GM18498 (cell line): ENCODE data around the gene EPHA10.

Source experiments
- ATAC-seq: cut with Tn5 transposase; IDR thresholded peaks from one replicate; pipeline ENCODE4 v1.9.1; 2021; ENCODE audit warnings: mild to moderate bottlenecking, moderate library complexity; ENCODE audit not compliant: unreplicated experiment

The EPHA10 gene

DNA sequence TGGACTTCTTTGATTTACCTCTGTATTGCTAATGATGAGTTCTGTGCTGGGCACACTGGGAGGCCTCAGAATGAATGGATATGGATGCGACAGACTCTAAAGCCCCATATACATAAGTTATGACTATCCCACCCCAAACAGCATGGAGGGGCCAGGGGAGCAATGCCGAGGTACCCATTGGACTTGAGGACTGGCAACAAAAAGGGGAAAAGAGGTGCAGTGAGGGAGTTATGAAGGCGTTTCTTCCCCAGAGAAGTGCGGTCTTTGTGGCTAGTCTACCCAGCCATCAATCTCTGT lies 87.8 kb downstream of the EPHA10 start:
- ATAC-seq, result no peak

DNA sequence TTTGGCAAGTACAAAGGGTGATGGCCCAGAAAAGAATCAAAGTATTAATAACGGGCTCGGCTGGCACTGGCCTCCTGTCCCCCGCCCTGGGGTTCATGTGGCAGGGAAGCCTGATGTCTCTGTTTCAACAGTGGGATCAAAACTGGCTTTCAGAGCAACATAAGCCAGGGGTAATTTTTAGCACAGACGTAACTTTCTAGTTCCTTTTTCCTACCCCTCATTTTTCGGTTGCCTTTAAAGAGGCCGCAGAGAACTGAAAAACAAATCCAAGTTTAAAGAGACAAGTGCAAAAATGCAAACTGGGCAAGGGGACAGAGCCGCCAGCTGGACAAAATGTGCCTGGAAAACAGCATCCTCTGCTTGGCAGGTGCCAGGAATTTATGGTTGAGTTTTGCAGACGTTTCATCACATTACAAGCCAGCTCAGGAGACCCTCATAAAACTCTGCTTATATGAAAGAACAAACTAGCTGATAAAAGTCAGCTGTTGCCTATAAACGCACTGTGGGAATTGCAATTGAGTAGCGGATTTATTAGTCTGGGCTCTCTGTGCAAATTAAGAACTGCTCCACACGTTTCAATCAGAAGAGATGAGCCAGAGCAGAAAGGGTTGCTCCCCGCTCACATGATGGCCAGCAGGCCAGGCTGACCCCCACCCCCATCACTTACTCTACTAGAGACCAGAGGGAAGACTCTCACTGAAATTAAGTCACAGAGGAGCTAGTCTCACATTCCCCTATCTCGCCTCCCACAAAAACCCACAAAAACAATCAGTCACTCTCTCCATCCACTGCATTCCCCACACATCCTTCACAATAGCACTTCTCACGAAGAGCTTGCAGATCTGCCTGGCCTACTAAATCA lies 88.4 kb downstream of the EPHA10 start:
- ATAC-seq, result peak; percentile 66

DNA sequence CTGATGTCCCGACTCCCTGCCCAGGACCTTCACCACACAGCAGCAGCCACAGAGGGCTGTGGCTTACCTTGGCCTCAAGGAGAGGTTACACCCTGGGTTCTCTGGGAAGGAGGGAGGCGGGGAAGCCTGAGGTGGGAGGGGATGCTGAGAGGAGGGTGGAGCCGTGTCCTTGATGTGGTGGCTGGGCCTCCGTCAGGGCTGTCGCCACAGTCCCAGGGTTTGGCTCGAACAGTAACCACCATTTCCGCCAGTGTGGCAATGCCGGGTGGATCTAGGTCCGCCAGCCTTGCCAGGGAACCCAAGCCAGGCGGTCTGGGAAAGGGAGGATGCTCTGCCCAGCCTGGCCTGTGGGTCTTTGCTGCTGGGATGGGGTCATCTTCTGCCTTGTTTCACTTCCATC lies 91.0 kb downstream of the EPHA10 start:
- ATAC-seq, result no peak

DNA sequence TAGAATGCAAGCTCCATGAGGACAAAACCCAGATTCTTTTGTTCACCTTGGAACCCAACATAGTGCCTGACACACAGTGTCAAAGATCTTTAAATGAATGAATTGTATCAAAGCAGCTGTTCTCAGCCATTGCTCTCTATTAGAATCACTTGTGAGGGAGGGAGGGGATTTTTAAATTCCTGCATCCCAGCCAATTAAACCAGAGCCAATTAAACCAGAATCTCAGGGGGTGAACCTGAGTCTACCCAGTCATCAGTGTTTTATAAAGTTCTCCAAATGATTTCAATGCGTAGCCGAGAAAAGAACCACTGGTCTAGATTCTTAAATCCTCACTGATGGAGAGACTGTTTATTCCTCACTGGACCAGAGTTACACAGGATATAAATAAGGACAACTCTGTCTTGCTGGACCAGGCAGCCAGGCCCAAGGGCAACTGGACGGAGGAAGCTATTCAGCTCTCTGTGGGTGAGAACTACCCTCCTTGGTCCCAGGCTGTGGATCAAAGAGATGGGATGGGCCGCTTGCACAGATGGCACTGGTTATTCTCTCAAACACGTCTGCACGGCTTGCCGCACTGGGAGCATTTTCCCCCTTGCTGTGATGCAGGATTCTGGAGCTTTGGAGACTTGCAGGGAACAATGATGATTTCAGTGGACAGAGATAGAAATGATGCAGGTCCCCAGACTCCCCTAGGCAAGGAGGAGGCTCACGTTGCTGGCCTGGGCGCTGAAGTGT lies 92.6 kb downstream of the EPHA10 start:
- no peak for ATAC-seq

DNA sequence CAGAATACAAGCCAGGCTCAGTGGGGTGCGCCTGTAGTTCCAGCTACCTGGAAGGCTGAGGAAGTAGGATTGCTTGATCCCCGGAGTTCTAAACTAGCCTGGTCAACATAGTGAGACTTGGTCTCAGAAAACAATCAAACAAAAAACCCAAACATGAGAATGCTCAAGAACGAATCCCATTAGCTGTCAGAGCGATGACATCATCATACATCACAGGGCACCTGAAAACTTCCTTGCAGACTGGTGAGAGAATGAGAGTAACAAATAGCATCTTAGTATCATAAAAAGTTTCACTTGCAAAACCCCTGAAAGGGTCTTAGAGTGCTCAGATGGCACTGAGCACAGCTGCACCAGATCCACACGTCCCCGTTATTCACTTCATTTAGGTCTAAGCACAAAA lies 93.7 kb downstream of the EPHA10 start:
- ATAC-seq, result no peak

DNA sequence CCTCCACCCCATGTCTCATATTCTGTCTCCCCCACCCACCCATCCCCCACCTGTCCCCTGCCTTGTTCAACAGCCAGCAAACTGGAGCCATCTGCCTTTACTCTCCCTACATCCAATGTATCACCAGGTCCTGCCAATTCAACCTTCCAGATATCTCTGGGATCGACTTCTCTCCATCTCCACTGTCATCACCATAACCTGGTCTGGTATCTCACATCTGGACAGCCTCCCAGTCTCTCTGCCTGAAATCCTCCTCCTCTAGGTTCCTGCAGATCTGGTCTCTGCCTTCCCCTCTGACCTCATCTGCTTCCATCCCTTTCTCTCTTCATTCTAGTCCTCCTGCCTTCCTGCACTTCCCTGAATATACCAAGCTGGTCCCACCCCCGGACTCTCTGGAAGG lies 94.8 kb downstream of the EPHA10 start:
- ATAC-seq, result no peak

DNA sequence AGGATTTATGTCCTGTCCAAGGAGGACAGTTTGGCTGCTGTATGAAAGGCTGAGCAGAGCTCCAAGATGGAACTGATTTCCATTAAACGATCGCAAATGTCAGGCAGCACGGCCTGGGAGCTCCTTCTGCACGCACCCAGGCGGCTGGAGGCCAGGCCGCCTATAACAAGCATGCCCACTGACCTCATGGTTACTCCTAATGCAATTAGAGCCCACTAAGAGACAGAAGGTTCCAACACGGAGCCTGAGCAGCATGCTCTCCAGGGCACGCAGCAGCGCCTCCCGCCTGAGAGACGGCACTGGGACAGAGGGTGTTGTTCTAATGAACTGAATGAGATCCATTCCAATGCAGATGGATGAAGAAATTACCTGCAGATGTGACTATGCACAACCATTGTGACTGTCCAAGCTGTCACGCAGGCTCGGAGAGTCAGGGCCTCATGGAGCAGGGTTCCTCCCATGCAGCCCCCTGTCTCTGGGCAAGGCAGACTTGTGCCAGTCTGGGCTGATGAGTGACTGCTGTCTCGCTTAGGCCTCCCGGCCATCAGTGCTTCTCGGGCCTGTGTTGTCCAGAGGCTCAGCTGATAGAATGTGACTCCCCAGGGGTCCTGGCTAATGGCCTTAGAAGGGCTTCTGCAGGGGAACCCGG lies 97.8 kb downstream of the EPHA10 start:
- no peak for ATAC-seq

DNA sequence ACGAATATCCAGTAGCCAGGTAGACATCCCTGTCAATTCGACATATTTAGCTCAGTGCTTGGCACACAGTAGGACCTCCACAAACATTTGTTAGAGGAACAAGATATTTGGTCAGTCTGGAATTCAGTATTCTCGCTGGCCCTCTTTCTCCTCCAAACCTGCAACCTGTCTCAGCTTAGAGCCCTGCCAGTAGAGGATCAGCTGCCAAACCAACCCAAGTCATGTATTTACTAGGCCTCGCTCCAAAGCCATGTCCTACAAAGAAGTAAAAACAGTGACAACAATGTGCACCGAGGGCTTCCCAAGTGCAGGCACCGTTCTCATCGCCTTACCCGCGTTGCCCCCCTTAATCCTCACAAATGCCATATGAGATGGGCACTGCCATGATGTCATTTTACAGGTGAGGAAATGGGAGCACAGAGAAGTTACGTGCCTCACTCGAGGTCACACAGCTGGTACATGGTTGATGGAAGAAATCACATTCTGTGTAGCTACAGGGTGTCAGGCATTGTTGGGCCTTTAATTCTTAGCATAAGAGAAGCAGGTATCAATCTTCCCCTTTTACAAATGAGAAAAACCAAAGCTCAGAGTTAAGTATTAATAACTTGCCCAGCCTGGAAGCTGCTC lies 98.6 kb downstream of the EPHA10 start:
- no peak for ATAC-seq
